Tongue (tissue), 2 donors: ENCODE measurements around the gene TFE3. TPM values are rescaled to one million over a fixed set of nuclear protein-coding genes. Genes with fewer than 3 reads are reported as not detected.

Experiments
- DNase-seq: peaks from one replicate; pipeline ENCODE4 v3.0.0-alpha.2; 2015
- total RNA-seq: library from RNA; depleted of rRNA; stranded (reverse); fragments of >200 nt; gene quantifications from one replicate; pipeline ENCODE4 v1.2.3, GENCODE V29; 2014

TFE3 gene
- total RNA-seq, 1 donor from 2014 or later = 27.1 TPM

GRCh38 chrX:49061490-49061889, 18.3 kb upstream of the TFE3 start:
- DNase-seq = no peak

- DNase-seq = no peak
Observed at GRCh38 chrX:49060914-49061313, 17.8 kb upstream of the TFE3 start.

GRCh38 chrX:49059681-49060085, 16.5 kb upstream of the TFE3 start:
- no peak for DNase-seq

- no peak for DNase-seq
Observed at GRCh38 chrX:49059201-49059600, 16.0 kb upstream of the TFE3 start.

GRCh38 chrX:49058794-49059193, 15.6 kb upstream of the TFE3 start, which contains the start of gene CCDC120:
CCDC120 (plus strand) TSS chrX:49058999; CDS start chrX:49062042, 3,043 bp downstream.
- no peak for DNase-seq

- no peak for DNase-seq
Observed at GRCh38 chrX:49054073-49054762, 11.1 kb upstream of the TFE3 start.

- peak; percentile 87 for DNase-seq
Observed at GRCh38 chrX:49053223-49054072, 10.3 kb upstream of the TFE3 start.

GRCh38 chrX:49043987-49044281, 777 bp upstream of the TFE3 start:
- no peak for DNase-seq

- DNase-seq = peak; percentile 29
Observed at GRCh38 chrX:49042581-49043219, 457 bp downstream of the TFE3 start.

- peak; percentile 37 for DNase-seq
Observed at GRCh38 chrX:49041744-49042580, 1.2 kb downstream of the TFE3 start.

GRCh38 chrX:49040376-49040955, 2.7 kb downstream of the TFE3 start:
- no peak for DNase-seq

GRCh38 chrX:49039598-49040375, 3.4 kb downstream of the TFE3 start:
- peak; percentile 72 for DNase-seq

GRCh38 chrX:49037883-49038475, 5.2 kb downstream of the TFE3 start:
- no peak for DNase-seq

GRCh38 chrX:49030283-49030682, 12.9 kb downstream of the TFE3 start:
- no peak for DNase-seq

- DNase-seq = no peak
Observed at GRCh38 chrX:49029876-49030275, 13.3 kb downstream of the TFE3 start.

GRCh38 chrX:49019599-49020249, 23.4 kb downstream of the TFE3 start:
- no peak for DNase-seq

- DNase-seq = no peak
Observed at GRCh38 chrX:49019050-49019449, 24.1 kb downstream of the TFE3 start.

GRCh38 chrX:49003696-49004095, 39.5 kb downstream of the TFE3 start:
- no peak for DNase-seq

- peak; percentile 91 for DNase-seq
Observed at GRCh38 chrX:49002091-49002935, 40.8 kb downstream of the TFE3 start, which contains the start of gene GRIPAP1. GRIPAP1 (minus strand) TSS chrX:49002264; CDS start chrX:49002229, 35 bp downstream.
